ENCODE results near the gene NECTIN4.
"Not testable (repeated sequence)": the region's sequence is repeated elsewhere in the genome, so short reads cannot be mapped to it uniquely, and the experiment has no call there.

Gene NECTIN4

DNA sequence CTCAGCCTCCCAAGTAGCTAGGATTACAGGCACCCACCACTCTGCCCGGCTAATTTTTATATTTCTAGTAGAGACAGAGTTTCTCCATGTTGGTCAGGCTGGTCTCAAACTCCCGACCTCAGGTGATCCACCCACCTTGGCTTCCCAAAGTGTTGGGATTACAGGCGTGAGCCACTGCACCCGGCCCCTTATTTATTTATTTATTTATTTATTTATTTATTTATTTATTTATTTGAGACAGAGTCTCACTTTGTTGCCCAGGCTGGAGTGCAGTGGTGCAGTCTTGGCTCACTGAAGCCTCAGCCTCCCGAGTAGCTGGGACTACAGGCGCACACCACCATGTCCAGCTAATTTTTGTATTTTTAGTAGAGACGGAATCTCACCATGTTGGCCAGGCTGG is 23.7 kb downstream of the NECTIN4 start:
- not testable (repeated sequence) for DNase-seq (ENCODE audit: insufficient read length, low spot score); FAIRE-seq

DNA sequence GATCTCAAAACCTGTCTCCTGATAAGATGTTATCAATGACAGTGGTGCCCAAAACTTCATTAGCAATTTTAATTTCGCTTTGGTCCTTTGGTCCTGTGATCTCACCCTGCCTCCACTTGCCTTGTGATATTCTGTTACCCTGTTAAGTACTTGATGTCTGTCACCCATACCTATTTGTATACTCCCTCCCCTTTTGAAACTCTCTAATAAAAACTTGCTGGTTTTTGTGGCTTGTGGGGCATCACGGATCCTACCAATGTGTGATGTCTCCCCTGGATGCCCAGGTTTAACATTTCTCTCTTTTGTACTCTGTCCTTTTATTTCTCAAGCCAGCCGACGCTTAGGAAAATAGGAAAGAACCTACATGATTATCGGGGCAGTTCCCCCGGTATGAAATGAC is 25.4 kb downstream of the NECTIN4 start:
- FAIRE-seq; DNase-seq (ENCODE audit: insufficient read length, low spot score): not testable (repeated sequence)

DNA sequence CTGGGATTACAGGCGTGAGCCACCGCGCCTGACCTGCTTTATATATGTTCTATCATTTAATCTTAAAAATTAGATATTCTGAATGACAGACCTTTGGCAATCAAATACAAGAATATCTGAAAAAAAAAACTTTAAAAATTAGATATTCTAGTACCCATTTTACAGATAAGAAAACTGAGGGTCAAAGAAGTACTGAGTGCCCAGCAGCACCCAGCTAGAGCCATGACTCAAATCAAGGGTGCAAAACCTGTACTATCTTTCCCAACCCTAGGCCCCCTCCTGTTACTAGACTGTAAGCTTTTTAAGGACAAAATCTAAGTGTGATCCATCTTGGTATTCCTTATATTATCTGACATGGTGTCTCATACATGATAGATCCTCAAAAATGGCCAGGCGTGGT is 27.9 kb downstream of the NECTIN4 start:
- no peak for FAIRE-seq

DNA sequence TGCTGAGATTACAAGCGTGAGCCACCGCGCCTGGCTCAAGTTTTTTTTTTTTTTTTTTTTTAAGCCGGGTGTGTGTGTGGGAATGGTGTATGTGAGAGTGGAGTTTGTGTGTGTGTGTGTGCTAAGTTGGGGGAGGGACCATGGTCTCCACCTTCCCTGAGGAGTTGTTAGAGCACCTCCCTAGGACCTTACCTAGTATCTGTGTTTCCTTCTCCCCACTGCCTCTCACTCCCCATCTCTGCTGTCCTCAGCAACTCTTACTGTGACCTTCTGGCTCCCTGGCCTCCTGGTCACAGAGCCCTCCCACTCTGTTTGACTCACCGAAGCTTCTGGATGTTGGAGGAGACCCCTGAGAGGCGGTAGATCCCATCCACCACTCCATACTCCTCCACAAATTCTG is 30.1 kb downstream of the NECTIN4 start:
- no peak for DNase-seq (ENCODE audit: insufficient read length, low spot score)
- no peak for FAIRE-seq

More for the DNA sequence above, 27.9 kb downstream of the NECTIN4 start:
- no peak for DNase-seq (ENCODE audit: insufficient read length, low spot score)

DNA sequence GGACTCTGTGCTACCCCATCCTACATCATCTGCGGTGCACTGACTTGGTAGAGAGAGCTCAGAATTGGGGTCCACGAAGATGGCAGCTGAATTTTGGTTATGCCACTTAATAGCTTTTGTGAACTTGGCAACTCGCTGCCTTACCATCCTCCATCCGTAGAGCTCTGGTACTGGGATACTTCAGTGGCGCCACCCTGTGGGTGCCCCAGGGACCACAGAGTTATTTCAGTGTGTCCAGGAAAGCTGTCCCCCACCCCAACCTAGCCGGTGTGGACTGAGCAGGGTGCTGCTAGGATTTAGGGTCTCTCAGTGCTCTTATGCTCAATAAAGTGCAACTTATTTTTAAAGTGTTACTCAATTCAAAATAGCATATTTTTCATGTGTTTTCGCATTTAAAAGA is 34.6 kb downstream of the NECTIN4 start:
- no peak for FAIRE-seq
- no peak for DNase-seq (ENCODE audit: insufficient read length, low spot score)

DNA sequence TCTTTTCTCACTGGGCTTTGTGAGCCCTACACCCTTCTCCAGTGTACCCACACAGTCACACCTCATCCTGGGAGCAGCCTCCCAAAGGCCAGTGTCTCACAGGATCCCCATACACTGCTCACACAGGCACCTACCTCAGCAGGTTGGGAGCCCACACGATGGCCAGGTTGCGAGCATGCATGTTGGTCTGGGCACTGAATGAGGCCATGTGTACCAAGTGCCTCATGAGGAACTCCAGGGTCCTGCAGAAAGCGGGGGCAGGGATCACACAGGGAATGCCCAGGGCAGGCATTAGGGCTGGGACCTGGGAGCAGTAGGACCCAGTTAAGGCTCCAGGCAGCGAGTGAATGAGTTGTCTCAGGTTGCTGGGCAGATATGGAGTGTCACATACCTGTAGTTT is 35.1 kb downstream of the NECTIN4 start:
- no peak for DNase-seq (ENCODE audit: insufficient read length, low spot score)
- FAIRE-seq = no peak

DNA sequence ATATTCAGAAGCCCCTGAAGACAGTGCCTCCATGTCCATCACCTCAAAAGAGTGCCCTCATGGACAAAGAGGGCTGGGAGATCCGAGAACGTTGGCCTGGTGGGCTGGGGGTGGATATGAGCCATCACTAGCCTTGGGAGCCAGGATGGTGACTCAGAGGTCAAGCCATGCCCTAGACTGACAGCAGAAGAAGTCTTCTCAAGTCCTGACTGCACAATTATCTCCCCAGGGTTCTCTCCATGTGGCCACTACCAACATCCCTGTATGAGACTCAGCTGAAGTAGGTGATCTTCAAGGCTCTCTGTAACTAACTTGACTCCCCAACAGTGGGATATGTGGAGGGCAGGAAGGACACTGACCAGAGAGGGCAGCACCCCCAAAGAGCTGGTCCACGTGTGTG is 36.5 kb downstream of the NECTIN4 start:
- FAIRE-seq = no peak
- DNase-seq (ENCODE audit: insufficient read length, low spot score) = no peak

DNA sequence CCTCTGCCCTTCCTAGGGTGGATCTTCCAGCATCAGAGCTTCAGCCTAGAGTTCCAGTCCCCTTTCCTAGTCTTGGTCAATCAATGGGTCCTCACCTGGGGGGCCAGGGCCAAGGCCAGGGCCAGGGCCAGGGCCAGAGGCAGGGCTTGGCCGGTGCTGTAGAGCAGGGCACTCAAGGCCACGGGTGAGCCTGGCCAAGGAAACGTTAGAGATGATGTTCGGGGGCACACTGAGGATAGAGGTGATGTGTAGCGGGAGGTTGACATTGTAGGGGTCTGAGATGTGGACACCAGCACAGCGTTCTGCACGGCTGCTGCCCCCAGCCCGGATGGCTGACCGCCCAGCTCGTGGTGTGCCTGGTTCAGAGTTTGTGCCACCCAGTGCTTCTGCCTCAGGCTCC is 38.1 kb downstream of the NECTIN4 start:
- FAIRE-seq (no peak), DNase-seq (ENCODE audit: insufficient read length, low spot score) (no peak)

DNA sequence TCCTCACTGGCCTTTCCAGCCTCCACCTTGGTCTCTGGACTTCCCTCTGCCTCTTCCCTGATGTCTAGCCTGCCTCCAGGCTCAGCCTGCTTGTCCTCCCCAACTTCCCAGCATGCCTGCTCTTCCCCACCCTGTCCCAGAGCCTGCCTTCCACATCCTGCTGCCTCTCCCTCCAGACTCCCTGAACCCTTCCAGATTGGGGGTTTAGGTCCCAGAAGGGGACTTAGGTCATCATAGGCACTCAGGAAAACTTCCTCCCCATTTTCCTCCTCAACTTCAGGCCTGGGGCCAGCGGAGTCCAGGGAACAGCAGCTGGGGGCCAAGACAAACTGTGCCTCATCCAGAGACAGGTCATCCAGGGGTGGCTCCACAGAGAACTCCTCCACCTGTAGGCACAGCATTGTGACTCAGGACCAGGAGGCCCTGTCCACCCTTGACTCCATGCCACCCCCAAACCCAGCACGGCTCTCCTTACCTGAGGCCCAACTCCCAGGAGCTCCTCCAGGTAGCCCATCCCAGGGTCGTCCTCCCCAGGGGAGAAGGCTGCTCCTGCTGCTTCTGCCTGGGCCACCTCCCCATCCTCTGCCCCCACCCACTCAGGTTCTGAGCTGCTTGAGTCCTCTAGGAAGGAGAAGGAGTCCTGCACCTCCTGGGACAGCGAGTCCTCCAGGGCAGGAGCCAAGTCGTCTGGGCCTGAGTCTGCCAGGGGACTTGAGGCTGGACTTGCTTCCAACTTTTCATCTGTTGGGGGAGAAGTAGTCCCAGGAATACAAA is 40.2 kb downstream of the NECTIN4 start:
- FAIRE-seq = no peak
- DNase-seq (ENCODE audit: insufficient read length, low spot score) = no peak

DNA sequence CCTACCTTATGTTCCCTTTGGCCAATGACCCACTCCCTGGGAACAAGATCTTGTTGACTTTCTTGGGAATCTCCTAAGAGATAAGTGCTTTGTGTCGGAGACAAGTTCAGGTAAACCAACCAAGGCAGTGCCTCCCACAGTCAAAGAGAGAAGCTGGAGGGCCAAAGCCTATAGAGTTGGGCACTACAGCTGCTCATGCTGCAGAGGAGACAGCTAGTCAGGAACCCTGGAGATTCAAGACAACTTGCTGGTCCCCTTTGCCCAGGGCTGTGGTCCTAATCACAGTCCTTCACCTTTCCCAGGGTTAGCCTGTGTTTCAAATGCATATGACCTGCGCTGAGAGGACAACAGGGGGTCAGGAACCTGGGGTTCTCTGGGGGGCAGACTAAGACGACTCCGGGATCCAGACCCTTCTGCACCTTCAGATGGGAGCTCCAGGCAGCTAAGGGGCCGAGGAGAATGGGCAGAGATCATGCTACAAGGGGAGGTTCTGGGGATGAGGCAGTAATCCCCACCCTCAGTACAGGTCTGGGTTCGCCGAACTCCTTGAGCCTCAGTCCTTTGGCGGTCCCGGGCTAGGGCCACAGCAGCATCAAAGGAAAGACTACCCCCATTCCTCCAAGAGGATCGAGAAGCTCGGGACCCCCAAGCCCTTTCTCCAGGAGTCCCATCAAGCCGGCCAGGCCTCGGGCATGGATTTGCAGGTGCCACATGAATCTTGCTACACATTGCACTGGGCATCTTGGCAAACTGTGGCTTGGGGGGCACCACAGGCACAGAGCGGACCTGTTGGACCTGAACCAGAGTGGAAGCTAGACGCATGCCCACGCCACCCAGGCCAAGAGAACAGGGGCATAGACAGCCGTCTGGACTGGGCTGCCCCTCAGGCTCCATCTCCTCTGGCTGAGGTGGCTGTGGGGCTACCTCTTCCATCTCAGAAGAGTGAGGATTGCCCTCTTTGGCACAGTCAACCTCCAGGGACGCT is 41.6 kb downstream of the NECTIN4 start:
- DNase-seq (ENCODE audit: insufficient read length, low spot score) = no peak
- no peak for FAIRE-seq

DNA sequence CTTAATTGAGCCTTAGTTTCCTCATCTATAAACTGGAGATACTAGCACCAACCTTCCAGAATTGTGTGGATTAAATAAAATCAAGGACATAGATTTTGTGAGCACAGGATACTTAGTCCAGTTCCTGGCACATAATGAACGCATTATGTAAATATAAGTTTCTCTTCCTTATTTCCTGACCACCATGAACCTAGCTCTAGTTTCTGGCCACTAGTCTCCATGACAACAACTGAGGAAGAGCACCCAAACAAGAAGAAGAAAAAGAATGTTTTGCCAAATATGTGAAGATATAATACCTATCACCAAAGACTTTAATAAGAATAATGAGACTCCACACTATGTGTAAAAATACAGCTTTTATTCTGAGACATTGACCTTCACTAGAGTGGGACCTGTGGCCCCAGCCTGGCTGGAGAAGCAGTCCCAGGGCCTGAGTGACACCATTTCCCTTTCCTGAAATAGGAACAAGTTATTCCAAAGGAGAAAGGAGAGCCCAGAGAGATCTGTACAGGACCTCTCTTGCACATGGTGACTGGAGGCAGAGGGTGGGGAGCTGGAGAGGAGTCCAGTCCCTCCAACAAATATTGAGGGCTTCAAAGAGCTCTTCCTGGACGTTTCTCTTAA is 42.6 kb downstream of the NECTIN4 start:
- FAIRE-seq = peak; percentile 73
- DNase-seq (ENCODE audit: insufficient read length, low spot score) = peak; percentile 74

DNA sequence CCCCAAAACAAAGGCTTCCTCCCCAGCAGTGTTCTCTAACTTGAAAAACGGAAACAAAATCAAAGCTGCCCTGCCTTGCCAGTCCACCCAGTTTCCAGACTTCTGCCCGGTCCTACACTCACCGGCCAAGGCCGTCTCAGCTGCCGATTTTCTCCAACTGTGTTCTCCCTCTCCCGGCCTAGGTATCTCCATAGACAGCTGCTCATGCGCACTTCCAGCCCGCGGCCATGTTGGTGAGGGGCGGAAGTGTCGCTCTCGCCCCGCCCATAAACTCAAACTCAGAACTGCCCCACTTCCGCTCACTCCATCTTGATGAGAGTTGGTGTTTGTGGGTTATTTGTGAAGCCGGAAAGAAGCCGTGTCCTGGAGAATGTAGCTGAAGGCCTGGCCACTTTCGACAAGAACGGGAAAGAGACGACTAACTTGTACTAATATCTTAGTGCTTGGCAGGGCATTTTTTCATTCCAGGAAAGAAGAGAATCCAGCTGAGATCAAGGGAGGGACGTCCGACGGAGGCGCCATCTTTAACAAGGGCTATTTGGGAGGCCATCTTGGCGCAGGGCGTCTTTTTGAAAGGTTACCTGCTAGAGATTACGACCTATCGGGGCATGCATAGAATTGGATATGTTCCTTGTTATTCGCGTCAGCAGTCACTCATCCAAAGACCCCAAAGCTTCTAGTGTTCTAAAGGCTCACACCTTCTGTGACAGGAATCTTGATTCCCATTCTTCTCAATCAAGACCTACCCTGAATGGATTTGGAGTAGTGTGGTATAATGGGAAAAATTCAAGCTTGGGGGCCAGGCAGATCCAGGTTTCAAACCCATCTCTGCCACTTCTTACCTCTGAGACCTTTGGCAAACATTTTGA is 43.4 kb downstream of the NECTIN4 start, which contains the start of gene USF1:
Gene USF1 (minus strand): TSS at position 242 of the 869 bp plus-strand sequence. CDS start 2,702 bp downstream, outside the sequence.
- DNase-seq (ENCODE audit: insufficient read length, low spot score) = peak; percentile 70
- FAIRE-seq = peak; percentile 89

DNA sequence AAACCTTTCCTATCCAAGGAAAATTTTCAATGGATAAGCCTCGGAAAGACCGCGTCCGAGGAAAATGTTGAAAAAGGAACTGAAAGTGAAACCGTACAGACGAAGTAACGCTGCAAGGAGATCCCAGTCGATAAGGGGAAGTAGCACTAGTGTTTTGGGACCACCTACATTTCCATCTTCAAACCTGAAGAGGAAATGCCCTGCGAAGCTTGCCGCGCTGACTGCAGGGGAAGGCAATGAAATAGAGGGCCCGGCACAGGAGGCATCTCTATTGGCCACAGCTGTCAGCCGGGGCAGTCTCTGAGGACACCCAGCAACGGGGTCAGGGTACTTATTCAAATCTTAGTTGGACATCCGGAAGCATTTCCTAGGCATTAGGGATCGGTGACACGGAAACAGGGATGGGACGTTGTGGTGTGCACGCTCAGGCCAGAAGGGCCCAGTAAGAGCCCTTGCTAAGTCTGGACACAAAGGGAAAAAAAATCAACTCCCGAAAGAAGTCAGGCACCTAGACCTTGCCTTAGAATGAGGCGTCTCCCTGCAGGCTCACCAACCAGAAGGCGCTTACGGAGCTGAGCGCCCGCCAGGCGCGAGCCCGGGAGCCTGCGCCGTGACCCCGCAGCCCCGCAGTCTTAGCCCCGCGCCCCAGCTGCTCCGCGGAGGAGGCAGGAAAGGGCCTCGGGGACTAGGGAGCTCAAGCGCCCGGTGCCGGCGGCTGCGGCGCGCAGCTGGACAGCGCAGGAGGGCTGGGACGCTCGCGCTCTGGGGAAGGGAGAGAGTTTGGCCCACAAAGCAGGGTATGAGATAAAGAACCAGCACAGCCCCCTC is 44.2 kb downstream of the NECTIN4 start:
- FAIRE-seq (peak; percentile 97), DNase-seq (ENCODE audit: insufficient read length, low spot score) (peak; percentile 62)

DNA sequence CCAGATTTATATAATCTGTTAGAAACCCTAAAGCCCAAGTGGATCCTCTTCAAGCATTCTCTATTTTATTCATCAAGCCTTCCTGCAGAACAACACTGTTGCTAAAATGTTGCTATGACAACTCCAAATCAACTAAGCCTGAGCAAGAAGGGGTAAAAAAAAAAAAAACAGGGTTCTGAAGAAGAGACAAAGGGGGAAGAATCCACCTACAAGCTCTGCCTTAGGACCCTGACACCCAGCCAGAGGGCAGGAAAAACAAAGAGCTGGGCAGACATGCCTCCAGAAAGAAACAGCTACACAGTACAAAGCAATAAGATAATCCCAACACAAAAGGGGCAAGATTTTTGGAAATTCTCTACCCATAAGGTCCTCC is 44.8 kb downstream of the NECTIN4 start:
- DNase-seq (ENCODE audit: insufficient read length, low spot score) (no peak), FAIRE-seq (no peak)

DNA sequence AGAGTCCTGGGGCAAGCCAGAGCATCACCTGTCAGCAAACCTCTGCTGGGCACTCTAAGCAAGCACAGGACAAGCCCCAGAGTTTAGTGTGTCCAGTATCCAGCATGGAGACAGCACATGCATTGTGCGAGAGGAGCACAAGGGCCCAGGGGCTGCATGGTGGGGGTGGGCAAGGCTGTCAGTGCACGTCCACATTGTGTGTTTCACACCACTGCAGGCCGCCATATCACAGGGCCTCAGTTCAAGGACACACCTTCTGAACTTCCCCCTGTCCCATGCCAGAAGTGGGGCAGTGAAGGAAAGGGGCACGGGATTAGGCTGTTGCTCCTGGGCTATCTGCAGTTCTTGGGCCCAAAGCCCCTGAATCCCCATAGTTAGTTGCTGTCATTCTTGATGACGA is 49.8 kb downstream of the NECTIN4 start:
- DNase-seq (ENCODE audit: insufficient read length, low spot score) (no peak), FAIRE-seq (no peak)

DNA sequence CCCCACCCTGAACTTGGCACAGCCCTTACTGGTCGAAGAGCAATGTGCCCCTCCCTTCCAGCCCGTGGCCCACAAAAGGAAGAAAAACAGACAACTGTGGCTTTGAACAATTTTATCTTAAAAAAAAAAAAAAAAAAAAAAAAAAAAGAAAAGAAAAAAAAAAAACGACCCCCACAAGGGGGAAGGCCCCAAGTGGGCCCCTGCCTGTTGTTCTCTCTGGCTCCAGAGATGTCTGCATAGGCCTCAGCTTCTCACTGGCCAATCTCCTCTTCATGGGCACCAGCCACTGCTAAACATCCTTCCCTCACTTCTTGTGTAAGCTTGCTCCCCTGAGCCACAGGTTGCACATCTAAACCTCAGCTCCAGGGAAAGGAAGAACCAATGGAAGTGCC is 50.2 kb downstream of the NECTIN4 start:
- FAIRE-seq (no peak), DNase-seq (ENCODE audit: insufficient read length, low spot score) (no peak)

DNA sequence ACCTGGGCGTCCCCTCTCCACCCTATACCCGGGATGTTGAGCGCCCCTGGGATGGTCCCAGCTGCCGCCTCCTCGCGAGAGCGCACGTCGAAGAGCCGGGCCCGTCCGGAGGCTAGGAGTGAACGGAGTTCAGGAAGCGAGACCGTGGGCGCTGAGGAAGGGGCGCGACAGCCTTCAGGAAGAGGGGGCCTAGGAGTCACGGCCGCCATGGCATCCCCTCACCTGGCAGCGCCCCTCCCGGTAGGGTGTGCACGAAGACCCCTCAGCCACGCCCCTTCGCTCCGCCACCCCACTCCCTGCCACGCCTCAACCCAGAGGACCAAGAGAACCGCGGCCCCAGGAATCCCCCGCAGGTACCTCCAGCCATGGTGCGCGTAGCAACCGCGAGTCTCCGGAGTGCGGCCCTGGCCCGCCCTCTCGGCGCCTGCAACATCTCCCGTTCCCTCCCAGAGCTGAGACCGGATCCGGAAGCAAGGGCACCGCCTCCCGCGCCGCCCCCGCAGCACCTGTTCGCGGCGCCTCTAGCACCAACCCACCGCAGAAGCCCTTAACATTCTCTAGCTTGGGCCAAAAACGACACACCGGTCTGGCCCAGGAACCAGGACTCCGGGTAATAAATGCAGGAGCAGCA is 50.7 kb downstream of the NECTIN4 start, which contains the start of gene TSTD1:
Gene TSTD1 (minus strand): TSS at position 442 of the 631 bp plus-strand sequence. CDS start 75 bp downstream, at position 367.
- peak; percentile 88 for DNase-seq (ENCODE audit: insufficient read length, low spot score)
- peak; percentile 88 for FAIRE-seq

DNA sequence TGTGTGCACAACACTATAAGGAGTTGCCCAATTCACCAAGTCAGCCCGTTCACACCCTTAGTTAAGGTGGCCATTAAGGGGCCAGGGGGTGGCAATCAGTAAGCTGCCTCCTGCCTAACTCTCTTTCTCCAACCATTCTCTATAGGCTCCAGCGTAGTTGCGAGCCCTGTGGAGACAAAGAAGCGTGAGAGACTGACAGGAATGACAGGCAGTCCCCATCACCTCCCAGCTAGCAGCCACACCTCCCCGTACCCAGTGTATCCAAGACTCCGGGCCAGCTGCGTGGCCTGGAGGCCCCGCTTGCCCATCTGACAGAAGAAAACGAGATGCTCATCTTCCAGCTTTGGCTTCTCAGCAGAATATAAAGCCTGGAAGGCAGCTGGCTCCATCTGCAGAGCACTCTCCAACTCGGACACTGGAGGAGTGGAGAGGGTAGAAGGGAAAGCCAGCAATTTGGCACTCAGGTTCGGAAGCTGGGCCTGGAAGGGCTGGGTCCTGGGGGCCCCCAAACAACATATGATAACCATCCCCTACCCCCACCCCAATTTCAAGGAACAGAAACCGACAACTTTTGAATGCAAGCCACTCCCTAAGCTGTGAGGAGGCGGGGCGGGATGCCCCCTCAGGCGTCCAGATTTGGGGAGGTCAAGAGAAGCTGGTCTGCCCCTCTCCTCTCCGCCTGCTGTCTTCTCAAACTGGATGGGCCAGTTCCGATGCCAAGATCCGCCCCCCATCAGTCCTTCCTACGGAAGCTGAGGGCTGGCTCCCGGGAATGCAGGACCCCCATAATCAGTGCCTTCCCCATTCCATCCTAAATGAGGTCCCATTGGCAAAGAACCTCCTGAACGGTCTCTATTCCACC is 51.5 kb downstream of the NECTIN4 start:
- DNase-seq (ENCODE audit: insufficient read length, low spot score) = no peak
- no peak for FAIRE-seq

All from GM19239 (cell line).